Fibroblast of lung (primary cell): ENCODE measurements around the gene PTCRA.
"Not testable (repeated sequence)": the region's sequence is repeated elsewhere in the genome, so short reads cannot be mapped to it uniquely, and the experiment has no call there.

ENCODE experiments used
- CTCF ChIP-seq, 2 donors: IDR thresholded peaks in 1 of 2; conservative IDR thresholded peaks in 1 of 2; 1 replicate in 1 of 2; 2 replicates in 1 of 2; pipeline ENCODE4 v1.5.1; 2011 to 2012; ENCODE audit warnings: low read length in 2 of 2, control low read depth in 1 of 2, inconsistent platforms in 1 of 2, low read depth in 1 of 2, mild to moderate bottlenecking in 1 of 2
- EZH2 ChIP-seq: IDR thresholded peaks from 2 replicates; pipeline ENCODE4 v1.5.1; 2012; ENCODE audit warnings: low read length, control low read depth, mild to moderate bottlenecking; ENCODE audit errors: missing control alignments

- not testable (repeated sequence) for TF ChIP-seq CTCF (conservative IDR thresholded peaks at IDR 0.05 in 1 of 2, IDR thresholded peaks at IDR 0.05 in 1 of 2; ENCODE audit: low read depth in 1 of 2, low read length in 2 of 2); EZH2
Observed at GRCh38 chr6:42902429-42903263, 13.2 kb upstream of the PTCRA start.
